ES-I3 (cell line): ENCODE measurements around the gene PLEKHG5.

Experiments used
- H3K36me3 ChIP-seq: 2 replicates; pipeline ENCODE4 v1.6.1; 2013; ENCODE audit warnings: mild to moderate bottlenecking, low read length, control low read depth, moderate library complexity; ENCODE audit not compliant: insufficient read depth
- H3K4me1 ChIP-seq: 2 replicates; pipeline ENCODE4 v1.6.1; 2013; ENCODE audit warnings: mild to moderate bottlenecking, control low read depth, low read length; ENCODE audit not compliant: insufficient read depth
- H3K9ac ChIP-seq: 2 replicates; pipeline ENCODE4 v1.6.1; 2013; ENCODE audit warnings: low read depth, mild to moderate bottlenecking, low read length, moderate library complexity
- H3K9me3 ChIP-seq: 2 replicates; pipeline ENCODE4 v1.6.1; 2013; ENCODE audit warnings: mild to moderate bottlenecking, low read length, moderate library complexity; ENCODE audit not compliant: control insufficient read depth, insufficient read depth

Gene PLEKHG5

GRCh38 chr1:6485168-6486101 lies 6.0 kb downstream of the PLEKHG5 start:
- H3K9me3 ChIP-seq: no peaks in the 10 kb centered on the region
- peaks cover 10% of the 10 kb centered on the region; the same call in 1 of the 2 replicates for H3K4me1 ChIP-seq
- peak overlapping the region; percentile 57 for H3K9ac ChIP-seq
- H3K36me3 ChIP-seq: peaks cover 3% of the 10 kb centered on the region; the same call in 1 of the 2 replicates

- Histone ChIP-seq H3K36me3 (peaks cover 3% of the 10 kb centered on the region; the same call in 1 of the 2 replicates), H3K9ac (peak overlapping the region; percentile 57), H3K4me1 (peaks cover 10% of the 10 kb centered on the region; the same call in 1 of the 2 replicates), H3K9me3 (no peaks in the 10 kb centered on the region)
These were observed 6.7 kb downstream of the PLEKHG5 start for GRCh38 chr1:6484826-6485167.

- H3K36me3 ChIP-seq: peaks cover 3% of the 10 kb centered on the region; the same call in 1 of the 2 replicates
- H3K9ac ChIP-seq: no peak overlapping the region
- no peaks in the 10 kb centered on the region for H3K4me1 ChIP-seq
- H3K9me3 ChIP-seq: no peaks in the 10 kb centered on the region
These were observed 7.7 kb downstream of the PLEKHG5 start for GRCh38 chr1:6483761-6484117.

GRCh38 chr1:6483017-6483760 lies 8.3 kb downstream of the PLEKHG5 start:
- Histone ChIP-seq H3K4me1 (no peaks in the 10 kb centered on the region), H3K9me3 (no peaks in the 10 kb centered on the region), H3K9ac (no peak overlapping the region), H3K36me3 (peaks cover 3% of the 10 kb centered on the region; the same call in 1 of the 2 replicates)

GRCh38 chr1:6481820-6482219 lies 9.6 kb downstream of the PLEKHG5 start:
- peaks cover 7% of the 10 kb centered on the region; the same call in 1 of the 2 replicates for H3K4me1 ChIP-seq
- H3K9ac ChIP-seq: no peak overlapping the region
- peaks cover 3% of the 10 kb centered on the region; the same call in 1 of the 2 replicates for H3K36me3 ChIP-seq
- no peaks in the 10 kb centered on the region for H3K9me3 ChIP-seq

GRCh38 chr1:6477039-6477820 lies 14.2 kb downstream of the PLEKHG5 start:
- H3K9me3 ChIP-seq: no peaks in the 10 kb centered on the region
- no peaks in the 10 kb centered on the region for H3K36me3 ChIP-seq
- no peak overlapping the region for H3K9ac ChIP-seq
- H3K4me1 ChIP-seq: peaks cover 11% of the 10 kb centered on the region; the same call in 1 of the 2 replicates

GRCh38 chr1:6476483-6476882 lies 15.0 kb downstream of the PLEKHG5 start:
- Histone ChIP-seq H3K9ac (no peak overlapping the region), H3K36me3 (no peaks in the 10 kb centered on the region), H3K4me1 (peaks cover 11% of the 10 kb centered on the region; the same call in 1 of the 2 replicates), H3K9me3 (no peaks in the 10 kb centered on the region)

GRCh38 chr1:6475381-6476133 lies 15.9 kb downstream of the PLEKHG5 start:
- no peak overlapping the region for H3K9ac ChIP-seq
- H3K9me3 ChIP-seq: no peaks in the 10 kb centered on the region
- no peaks in the 10 kb centered on the region for H3K36me3 ChIP-seq
- H3K4me1 ChIP-seq: peaks cover 11% of the 10 kb centered on the region; the same call in 1 of the 2 replicates

GRCh38 chr1:6474815-6475282 lies 16.6 kb downstream of the PLEKHG5 start:
- Histone ChIP-seq H3K4me1 (peaks cover 11% of the 10 kb centered on the region; the same call in 1 of the 2 replicates), H3K36me3 (no peaks in the 10 kb centered on the region), H3K9me3 (no peaks in the 10 kb centered on the region), H3K9ac (no peak overlapping the region)

- no peak overlapping the region for H3K9ac ChIP-seq
- H3K4me1 ChIP-seq: peaks cover 11% of the 10 kb centered on the region; the same call in 1 of the 2 replicates
- H3K36me3 ChIP-seq: no peaks in the 10 kb centered on the region
- no peaks in the 10 kb centered on the region for H3K9me3 ChIP-seq
These were observed 17.3 kb downstream of the PLEKHG5 start for GRCh38 chr1:6473974-6474814.

GRCh38 chr1:6473156-6473555 lies 18.3 kb downstream of the PLEKHG5 start:
- H3K36me3 ChIP-seq: no peaks in the 10 kb centered on the region; the same call in 1 of the 2 replicates
- H3K4me1 ChIP-seq: peaks cover 11% of the 10 kb centered on the region; the same call in 1 of the 2 replicates
- no peaks in the 10 kb centered on the region for H3K9me3 ChIP-seq
- H3K9ac ChIP-seq: no peak overlapping the region

GRCh38 chr1:6472391-6472790 lies 19.1 kb downstream of the PLEKHG5 start:
- Histone ChIP-seq H3K4me1 (peaks cover 9% of the 10 kb centered on the region; the same call in 1 of the 2 replicates), H3K9ac (no peak overlapping the region), H3K36me3 (no peaks in the 10 kb centered on the region; the same call in 1 of the 2 replicates), H3K9me3 (no peaks in the 10 kb centered on the region)
